ENCODE results near the gene BLOC1S3. TPM values are rescaled to one million over a fixed set of nuclear protein-coding genes. Genes with fewer than 3 reads are reported as not detected.

The BLOC1S3 gene
- total RNA-seq, 1 donor, result 7.7 TPM

GRCh38 chr19:45146741-45147205 is 31.8 kb upstream of the BLOC1S3 start:
- TF ChIP-seq CTCF (IDR thresholded peaks at IDR 0.05; ENCODE audit: insufficient read depth, low read length), result no peak
- no peak for DNase-seq (ENCODE audit: low read depth)
- no peak overlapping the region for H3K4me3 ChIP-seq (ENCODE audit: low read depth, low read length)

DNA sequence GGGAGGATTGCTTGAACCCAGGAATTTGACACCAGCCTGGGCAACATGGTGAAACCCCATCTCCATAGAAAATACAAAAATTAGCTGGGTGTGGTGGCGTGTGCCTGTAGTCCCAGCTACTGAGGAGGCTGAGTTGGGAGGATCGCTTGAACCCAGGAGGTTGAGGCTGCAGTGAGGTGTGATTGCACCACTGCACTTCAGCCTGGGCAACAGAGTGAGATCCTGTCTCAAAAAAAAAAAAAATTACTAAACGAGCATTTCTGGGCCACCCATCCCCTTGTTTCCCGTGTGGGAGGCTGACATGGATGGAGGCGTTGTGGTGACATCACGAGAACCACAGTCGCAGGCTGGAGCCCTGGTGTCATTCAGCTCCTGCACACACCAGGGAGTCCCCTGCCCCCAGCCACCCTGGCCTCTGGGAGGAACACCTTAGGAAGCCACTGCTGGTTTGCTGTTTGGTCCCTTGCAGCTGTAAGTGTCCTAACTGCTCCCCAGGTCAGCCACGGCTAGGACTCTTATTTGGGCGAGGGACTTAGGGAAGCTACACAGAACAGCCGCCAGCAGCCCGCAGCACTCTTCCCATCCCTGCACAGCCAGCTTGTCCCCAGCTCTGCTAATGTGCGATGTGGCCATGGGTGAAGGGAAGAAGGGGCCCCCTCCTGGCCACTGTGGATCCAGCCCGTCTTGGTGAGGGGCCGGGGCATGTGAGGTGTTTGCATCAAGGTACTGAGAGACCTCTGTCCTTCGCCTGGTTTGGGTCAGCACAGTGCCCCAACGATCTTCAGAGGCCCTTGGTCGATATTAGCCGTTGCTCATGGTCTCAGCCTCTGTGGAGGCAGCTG is 30.5 kb upstream of the BLOC1S3 start:
- no peak for TF ChIP-seq CTCF (IDR thresholded peaks at IDR 0.05; ENCODE audit: insufficient read depth, low read length)
- no peak overlapping the region for H3K4me3 ChIP-seq (ENCODE audit: low read depth, low read length)
- DNase-seq (ENCODE audit: low read depth), result no peak

- TF ChIP-seq CTCF (IDR thresholded peaks at IDR 0.05; ENCODE audit: insufficient read depth, low read length), result no peak
- DNase-seq (ENCODE audit: low read depth), result no peak
- H3K4me3 ChIP-seq (ENCODE audit: low read depth, low read length), result no peak overlapping the region
These were observed 29.5 kb upstream of the BLOC1S3 start for GRCh38 chr19:45149129-45149528.

DNA sequence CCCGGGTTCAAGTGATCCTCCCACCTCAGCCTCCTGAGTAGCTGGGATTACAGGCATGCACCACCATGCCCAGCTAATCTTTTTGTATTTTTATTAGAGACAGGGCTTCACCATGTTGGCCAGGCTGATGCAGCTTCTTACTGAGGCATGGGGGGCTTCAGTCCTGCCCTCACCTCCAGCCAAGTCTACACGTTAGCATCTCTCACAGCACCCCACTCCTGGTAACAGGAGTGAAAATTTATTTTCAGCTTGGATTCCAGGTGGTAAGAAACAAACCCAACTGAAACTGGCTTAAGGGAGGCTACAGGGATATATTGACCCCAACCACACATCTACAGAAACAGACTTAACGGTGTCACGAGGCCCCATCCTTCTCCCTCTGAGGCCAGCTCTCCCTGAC is 28.4 kb upstream of the BLOC1S3 start:
- no peak for TF ChIP-seq CTCF (IDR thresholded peaks at IDR 0.05; ENCODE audit: insufficient read depth, low read length)
- DNase-seq (ENCODE audit: low read depth), result no peak
- no peak overlapping the region for H3K4me3 ChIP-seq (ENCODE audit: low read depth, low read length)

DNA sequence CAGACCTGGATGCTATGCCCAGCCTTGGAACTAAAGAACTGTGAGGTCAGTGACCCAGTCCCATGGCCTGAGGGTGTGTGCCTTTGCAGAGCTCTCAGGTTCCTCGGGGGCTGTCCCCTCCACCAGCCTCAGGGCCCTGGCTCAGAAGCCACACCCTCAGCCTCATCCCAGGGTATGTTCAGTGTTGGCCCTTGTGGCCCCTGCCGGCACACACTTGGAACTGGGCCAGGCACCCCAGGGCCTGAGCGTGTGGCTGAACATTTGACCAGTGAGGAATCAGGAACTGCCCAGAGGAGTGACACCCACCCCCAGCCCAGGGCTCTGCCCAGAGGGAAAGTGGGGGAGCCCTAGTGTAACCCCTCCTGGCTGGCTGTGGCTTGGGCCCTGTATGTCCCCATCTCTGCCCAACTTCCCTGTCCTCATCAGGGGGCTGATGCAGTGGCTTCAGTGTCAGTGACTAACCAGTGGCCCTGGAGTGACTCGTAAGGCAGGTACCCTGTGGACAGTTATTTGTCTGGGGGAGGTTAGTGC is 27.8 kb upstream of the BLOC1S3 start:
- DNase-seq (ENCODE audit: low read depth), result no peak
- no peak for TF ChIP-seq CTCF (IDR thresholded peaks at IDR 0.05; ENCODE audit: insufficient read depth, low read length)
- H3K4me3 ChIP-seq (ENCODE audit: low read depth, low read length), result no peak overlapping the region

DNA sequence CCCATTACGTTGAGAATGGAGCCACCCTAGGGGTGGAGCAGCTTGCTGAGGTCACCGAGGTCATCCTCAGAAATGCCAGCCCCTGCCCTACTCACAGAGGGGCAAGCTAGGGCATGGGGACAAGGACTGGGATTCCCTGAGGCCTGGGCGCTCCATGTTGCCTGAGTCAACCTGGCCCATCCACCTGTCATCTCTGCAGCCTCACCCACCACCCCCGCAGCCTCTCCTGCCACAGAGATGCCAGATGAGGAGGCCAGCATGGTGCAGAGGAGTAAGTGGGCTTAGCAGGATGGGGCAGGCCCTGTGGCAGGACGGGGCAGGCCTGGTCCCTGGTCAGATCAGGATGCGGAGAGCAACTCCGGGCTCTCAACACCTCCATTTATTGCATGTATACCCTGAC is 27.3 kb upstream of the BLOC1S3 start:
- TF ChIP-seq CTCF (IDR thresholded peaks at IDR 0.05; ENCODE audit: insufficient read depth, low read length), result no peak
- no peak overlapping the region for H3K4me3 ChIP-seq (ENCODE audit: low read depth, low read length)
- DNase-seq (ENCODE audit: low read depth), result no peak

Data from fibroblast of the aortic adventitia (primary cell).